Neuron (in vitro differentiated cells): ENCODE measurements around the gene RPL28.
"Not testable (repeated sequence)": the region's sequence is repeated elsewhere in the genome, so short reads cannot be mapped to it uniquely, and the experiment has no call there.

Experiments used
- H2AFZ ChIP-seq: one replicate; pipeline ENCODE4 v1.6.1; 2013; ENCODE audit warnings: low read depth, mild to moderate bottlenecking, inconsistent platforms, low read length, moderate library complexity
- H3K27me3 ChIP-seq: one replicate; pipeline ENCODE4 v1.6.1; 2013; ENCODE audit warnings: low read length; ENCODE audit not compliant: insufficient read depth
- H3K36me3 ChIP-seq: one replicate; pipeline ENCODE4 v1.6.1; 2013; ENCODE audit warnings: low read length; ENCODE audit not compliant: insufficient read depth
- H3K4me1 ChIP-seq: one replicate; pipeline ENCODE4 v1.6.1; 2013; ENCODE audit warnings: low read length; ENCODE audit not compliant: insufficient read depth
- H3K4me3 ChIP-seq: 2 replicates; pipeline ENCODE4 v1.5.1; 2013; ENCODE audit warnings: mild to moderate bottlenecking, low read length, moderate library complexity
- H3K9me3 ChIP-seq: one replicate; pipeline ENCODE4 v1.6.1; 2013; ENCODE audit warnings: low read length

RPL28 gene

GRCh38 chr19:55421281-55421680, 35.5 kb downstream of the RPL28 start:
- not testable (repeated sequence) for H3K4me3 ChIP-seq, H3K9me3 ChIP-seq, H3K27me3 ChIP-seq, H3K4me1 ChIP-seq, H3K36me3 ChIP-seq, H2AFZ ChIP-seq

GRCh38 chr19:55423225-55424005, 37.7 kb downstream of the RPL28 start:
- no peaks in the 10 kb centered on the region for H3K36me3 ChIP-seq
- H2AFZ ChIP-seq: no peak overlapping the region
- no peaks in the 10 kb centered on the region for H3K4me1 ChIP-seq
- no peaks in the 10 kb centered on the region for H3K27me3 ChIP-seq
- H3K4me3 ChIP-seq: no peak overlapping the region
- H3K9me3 ChIP-seq: peaks cover 4% of the 10 kb centered on the region

DNA sequence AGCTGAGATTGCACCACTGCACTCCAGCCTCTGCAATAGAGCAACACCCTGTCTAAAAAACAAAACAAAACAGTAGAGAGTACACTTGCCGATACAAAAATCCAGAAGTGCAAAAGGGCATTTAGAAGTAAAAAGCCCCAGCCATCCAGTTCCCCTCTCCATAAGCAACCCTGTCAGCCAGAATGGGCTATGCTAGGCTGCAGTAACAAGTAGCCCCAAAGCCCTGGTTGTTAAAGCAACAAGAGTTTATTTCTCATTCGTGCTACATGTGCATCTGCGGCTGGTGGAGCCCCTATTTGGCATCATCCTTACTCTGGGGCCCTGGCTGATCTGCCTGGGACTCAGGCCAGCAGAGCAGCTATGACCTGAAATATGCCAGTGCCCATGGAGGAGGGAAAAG, 38.8 kb downstream of the RPL28 start:
- no peaks in the 10 kb centered on the region for H3K4me1 ChIP-seq

DNA sequence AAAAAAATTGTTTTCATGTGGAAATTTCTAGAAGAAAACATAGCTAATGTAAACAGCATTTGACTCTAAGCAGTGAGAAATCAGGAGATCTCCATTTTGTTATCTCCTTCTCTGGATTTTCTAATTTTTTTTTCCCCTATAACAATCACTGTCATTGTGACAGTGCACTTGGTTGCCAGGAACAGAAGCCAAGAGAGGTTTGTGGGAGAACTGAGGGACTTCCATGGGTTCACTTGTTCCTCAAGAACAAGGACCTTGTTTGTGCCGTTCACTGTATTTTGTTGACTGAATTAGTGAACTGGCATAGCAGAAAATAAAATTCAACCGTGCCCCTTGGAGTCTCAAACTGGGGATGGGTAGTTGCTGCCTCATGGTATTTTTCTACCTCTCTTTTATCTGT, 40.3 kb downstream of the RPL28 start:
- Histone ChIP-seq H3K27me3 (no peaks in the 10 kb centered on the region), H3K36me3 (no peaks in the 10 kb centered on the region), H2AFZ (no peak overlapping the region), H3K4me3 (no peak overlapping the region), H3K9me3 (peaks cover 2% of the 10 kb centered on the region), H3K4me1 (no peaks in the 10 kb centered on the region)

More for the DNA sequence above, 38.8 kb downstream of the RPL28 start:
- no peaks in the 10 kb centered on the region for H3K36me3 ChIP-seq
- peaks cover 4% of the 10 kb centered on the region for H3K9me3 ChIP-seq
- no peak overlapping the region for H2AFZ ChIP-seq
- no peaks in the 10 kb centered on the region for H3K27me3 ChIP-seq
- no peak overlapping the region for H3K4me3 ChIP-seq

DNA sequence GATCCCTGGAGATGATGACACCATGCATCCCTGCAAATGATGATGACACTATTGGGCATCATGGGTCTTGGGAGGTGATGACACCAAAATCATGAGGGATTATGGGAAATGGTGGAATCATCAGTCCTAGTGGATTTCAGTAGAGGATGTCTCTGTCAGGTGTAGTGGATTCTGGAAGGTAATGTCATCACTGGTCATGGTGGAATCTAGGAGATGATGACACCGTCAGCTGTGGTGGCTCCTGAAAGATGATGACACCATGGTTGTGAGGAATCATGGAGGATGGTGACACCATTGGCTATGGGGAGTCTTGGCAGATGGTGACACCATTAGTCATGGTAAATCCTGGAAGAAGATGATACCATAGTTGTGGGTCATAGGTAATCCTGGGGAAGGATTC, 45.5 kb downstream of the RPL28 start:
- H3K4me3 ChIP-seq: no peak overlapping the region
- peaks cover 5% of the 10 kb centered on the region for H3K9me3 ChIP-seq
- H3K27me3 ChIP-seq: no peaks in the 10 kb centered on the region
- no peaks in the 10 kb centered on the region for H3K36me3 ChIP-seq
- no peaks in the 10 kb centered on the region for H3K4me1 ChIP-seq
- no peak overlapping the region for H2AFZ ChIP-seq

- peaks cover 5% of the 10 kb centered on the region for H3K9me3 ChIP-seq
- H3K27me3 ChIP-seq: no peaks in the 10 kb centered on the region
- H3K4me3 ChIP-seq: no peak overlapping the region
- no peaks in the 10 kb centered on the region for H3K4me1 ChIP-seq
- no peak overlapping the region for H2AFZ ChIP-seq
- no peaks in the 10 kb centered on the region for H3K36me3 ChIP-seq
Observed at GRCh38 chr19:55432241-55432959, 46.7 kb downstream of the RPL28 start.

GRCh38 chr19:55433292-55433691, 47.6 kb downstream of the RPL28 start:
- Histone ChIP-seq H3K4me3 (no peak overlapping the region), H3K27me3 (no peaks in the 10 kb centered on the region), H2AFZ (no peak overlapping the region), H3K9me3 (peaks cover 5% of the 10 kb centered on the region), H3K4me1 (no peaks in the 10 kb centered on the region), H3K36me3 (no peaks in the 10 kb centered on the region)

GRCh38 chr19:55434356-55434919, 48.7 kb downstream of the RPL28 start:
- Histone ChIP-seq H2AFZ (no peak overlapping the region), H3K36me3 (no peaks in the 10 kb centered on the region), H3K4me1 (no peaks in the 10 kb centered on the region), H3K27me3 (peaks cover 5% of the 10 kb centered on the region), H3K4me3 (no peak overlapping the region), H3K9me3 (peaks cover 5% of the 10 kb centered on the region)

DNA sequence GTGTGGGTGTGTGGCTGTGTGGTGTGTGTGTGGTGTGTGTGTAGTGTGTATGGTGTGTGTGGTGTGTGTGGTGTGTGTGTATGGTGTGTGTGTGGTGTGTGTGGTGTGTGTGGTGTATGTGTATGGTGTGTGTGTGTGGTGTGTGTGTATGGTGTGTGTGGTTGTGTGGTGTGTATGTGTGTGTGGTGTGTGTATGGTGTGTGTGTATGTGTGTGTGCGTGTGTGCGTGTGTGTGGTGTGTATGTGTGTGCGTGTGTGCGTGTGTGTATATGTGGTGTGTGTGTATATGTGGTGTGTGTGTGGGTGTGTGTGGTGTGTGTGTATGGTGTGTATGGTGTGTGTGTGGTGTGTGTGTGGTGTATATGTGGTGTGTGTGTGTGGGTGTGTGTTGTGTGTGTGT, 49.3 kb downstream of the RPL28 start:
- no peaks in the 10 kb centered on the region for H3K4me1 ChIP-seq
- H3K27me3 ChIP-seq: peaks cover 9% of the 10 kb centered on the region
- no peak overlapping the region for H3K4me3 ChIP-seq
- no peaks in the 10 kb centered on the region for H3K36me3 ChIP-seq
- H2AFZ ChIP-seq: no peak overlapping the region
- peaks cover 5% of the 10 kb centered on the region for H3K9me3 ChIP-seq

DNA sequence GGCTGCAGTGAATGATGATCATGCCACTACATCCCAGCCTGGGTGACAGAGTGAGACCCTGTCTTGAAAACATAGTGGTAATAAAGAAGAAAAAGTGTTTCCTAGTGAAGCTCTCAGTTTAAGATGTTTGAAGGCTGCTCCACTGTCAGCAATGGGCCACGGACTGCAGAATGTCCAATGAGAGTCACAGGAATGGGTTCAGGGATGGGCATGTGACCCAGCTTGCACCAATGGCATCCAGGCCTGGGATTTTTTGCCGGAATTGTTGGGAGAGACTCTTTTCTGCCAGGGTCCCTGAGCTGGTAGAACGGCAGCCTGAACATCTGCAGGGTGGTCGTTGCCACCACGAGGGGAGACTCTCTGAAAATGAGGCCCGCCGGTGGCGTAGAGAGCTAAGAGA, 51.1 kb downstream of the RPL28 start:
- no peak overlapping the region for H3K4me3 ChIP-seq
- peaks cover 1% of the 10 kb centered on the region for H3K9me3 ChIP-seq
- no peaks in the 10 kb centered on the region for H3K36me3 ChIP-seq
- H3K27me3 ChIP-seq: peaks cover 27% of the 10 kb centered on the region
- peaks cover 11% of the 10 kb centered on the region for H3K4me1 ChIP-seq
- H2AFZ ChIP-seq: no peak overlapping the region

- H3K27me3 ChIP-seq: peaks cover 30% of the 10 kb centered on the region
Observed at GRCh38 chr19:55437410-55437809, 51.7 kb downstream of the RPL28 start.

GRCh38 chr19:55439052-55439451, 53.3 kb downstream of the RPL28 start:
- Histone ChIP-seq H3K36me3 (no peaks in the 10 kb centered on the region), H3K27me3 (peaks cover 42% of the 10 kb centered on the region), H2AFZ (no peak overlapping the region), H3K4me3 (no peak overlapping the region), H3K4me1 (peaks cover 22% of the 10 kb centered on the region), H3K9me3 (no peaks in the 10 kb centered on the region)

More at GRCh38 chr19:55437410-55437809, 51.7 kb downstream of the RPL28 start:
- Histone ChIP-seq H3K4me1 (peaks cover 14% of the 10 kb centered on the region), H2AFZ (no peak overlapping the region), H3K36me3 (no peaks in the 10 kb centered on the region), H3K9me3 (no peaks in the 10 kb centered on the region), H3K4me3 (no peak overlapping the region)

- Histone ChIP-seq H3K9me3 (no peaks in the 10 kb centered on the region), H2AFZ (no peak overlapping the region), H3K4me1 (peaks cover 22% of the 10 kb centered on the region), H3K27me3 (peaks cover 53% of the 10 kb centered on the region), H3K4me3 (no peak overlapping the region), H3K36me3 (no peaks in the 10 kb centered on the region)
Observed at GRCh38 chr19:55440411-55441105, 54.8 kb downstream of the RPL28 start.
